A549 (cell line): ENCODE data around the gene ITGB2.

Source experiments
- BHLHE40 ChIP-seq: IDR thresholded peaks from 2 replicates; pipeline ENCODE4 v1.6.1; 2012; ENCODE audit warnings: low read depth, low read length, inconsistent platforms
- CBX8 ChIP-seq: fragments of 200-600 bp; sonication (generic); IDR thresholded peaks from 2 replicates; pipeline ENCODE4 v1.6.1; 2016
- CHD2 ChIP-seq: fragments of 150-350 bp; IDR thresholded peaks from 2 replicates; pipeline ENCODE4 v1.6.1; 2014; ENCODE audit warnings: low read length; ENCODE audit not compliant: partially characterized antibody
- CTCF ChIP-seq: fragments of >200 bp; sonication (Bioruptor Twin); formaldehyde crosslinking; IDR thresholded peaks from 3 replicates; pipeline ENCODE4 v1.5.1; 2016
- EHMT2 ChIP-seq: fragments of 200-600 bp; sonication (generic); IDR thresholded peaks from 2 replicates; pipeline ENCODE4 v1.6.1; 2016; ENCODE audit warnings: antibody characterized with exemption, low read depth, mild to moderate bottlenecking, moderate library complexity
- EP300 ChIP-seq, 2 experiments: fragments of >200 bp; sonication (Bioruptor Twin); formaldehyde crosslinking; IDR thresholded peaks; 2 replicates in 1 of 2; 3 replicates in 1 of 2; pipeline ENCODE4 v1.6.1; 2016 to 2017
- NFE2L2 ChIP-seq: fragments of 150-350 bp; conservative IDR thresholded peaks from 2 replicates; pipeline ENCODE4 v1.6.1; 2014; ENCODE audit warnings: low read length
- POLR2A ChIP-seq: IDR thresholded peaks from 2 replicates; pipeline ENCODE4 v1.6.1; 2012; ENCODE audit warnings: mild to moderate bottlenecking, low read length
- RCOR1 ChIP-seq: fragments of 150-350 bp; IDR thresholded peaks from 2 replicates; pipeline ENCODE4 v1.6.1; 2014; ENCODE audit warnings: antibody characterized with exemption, low read length, low read depth
- REST ChIP-seq: fragments of 200-600 bp; sonication (generic); IDR thresholded peaks from 2 replicates; pipeline ENCODE4 v1.6.1; 2016; ENCODE audit warnings: antibody characterized with exemption, mild to moderate bottlenecking, moderate library complexity
- SMC3 ChIP-seq: fragments of >200 bp; sonication (Bioruptor Twin); formaldehyde crosslinking; IDR thresholded peaks from 3 replicates; pipeline ENCODE4 v1.6.1; 2018; ENCODE audit warnings: inconsistent platforms

GRCh38 chr21:44844256-44844655 lies 76.4 kb downstream of the ITGB2 start:
- TF ChIP-seq CBX8 (no peak), CTCF (no peak), BHLHE40 (no peak), POLR2A (no peak), EP300 (IDR thresholded peaks at IDR 0.05) (no peak), CHD2 (no peak), NFE2L2 (no peak), SMC3 (no peak), EHMT2 (no peak), REST (no peak), RCOR1 (no peak)
